ENCODE data around the gene RPS6KL1.

Gene RPS6KL1

GRCh38 chr14:74855021-74855420, 68.0 kb downstream of the RPS6KL1 start:
- H2BK15ac ChIP-seq (ENCODE audit: low read length): no peak overlapping the region
- H3K14ac ChIP-seq (ENCODE audit: low read length): no peak overlapping the region
- no peak overlapping the region for H3K27ac ChIP-seq (replicated peaks; ENCODE audit: low read length)
- no peaks in the 10 kb centered on the region for H3K27me3 ChIP-seq (ENCODE audit: control insufficient read depth in 3 of 3, insufficient read depth in 3 of 3, low read depth in 1 of 3, low read length in 3 of 3)
- H3K4me2 ChIP-seq (ENCODE audit: insufficient read depth, low read length, poor library complexity, severe bottlenecking): no peak overlapping the region
- no peaks in the 10 kb centered on the region for H3K79me1 ChIP-seq (ENCODE audit: low read depth, low read length)
- peaks cover 0 to 3% of the 10 kb centered on the region in 2 donors for H3K4me1 ChIP-seq (ENCODE audit: control insufficient read depth in 2 of 2, insufficient read depth in 1 of 2, low read depth in 1 of 2, low read length in 2 of 2)
- no peak overlapping the region for H3K9ac ChIP-seq (ENCODE audit: low read depth, low read length, poor library complexity)
- H4K91ac ChIP-seq (ENCODE audit: low read depth, low read length, poor library complexity): no peak overlapping the region
- no peak for DNase-seq (ENCODE audit: low spot score)
- no peak overlapping the region for H2AK5ac ChIP-seq (ENCODE audit: low read depth, low read length)
- no peak overlapping the region for H3K4ac ChIP-seq (ENCODE audit: low read length)
- no CpG with 5 or more reads among the region's 7 CpGs for WGBS, 2 donors (ENCODE audit: extremely low coverage in 2 of 2, insufficient read length in 2 of 2, insufficient replicate concordance in 1 of 2)
- H2BK120ac ChIP-seq (ENCODE audit: low read depth, low read length): no peak overlapping the region
- H3K23ac ChIP-seq (ENCODE audit: low read depth, low read length, poor library complexity): no peak overlapping the region
- H2BK5ac ChIP-seq (ENCODE audit: low read length): no peak overlapping the region
- H3K36me3 ChIP-seq (replicated peaks in 1 of 2; ENCODE audit: control insufficient read depth in 2 of 2, insufficient read depth in 2 of 2, low read length in 2 of 2): no peaks in the 10 kb centered on the region
- H2BK12ac ChIP-seq (ENCODE audit: low read length): no peak overlapping the region
- H3K4me3 ChIP-seq (ENCODE audit: low read length in 2 of 2): no peak overlapping the region
- H2AFZ ChIP-seq (ENCODE audit: low read length): no peak overlapping the region
- H3K9me3 ChIP-seq (replicated peaks in 1 of 2; ENCODE audit: control insufficient read depth in 2 of 2, insufficient read depth in 1 of 2, low read depth in 1 of 2, low read length in 2 of 2): no peaks in the 10 kb centered on the region
- H4K8ac ChIP-seq (ENCODE audit: low read depth, low read length): no peak overlapping the region
- H3K18ac ChIP-seq (ENCODE audit: low read length): no peak overlapping the region
